ENCODE results near the gene MAN1C1. TPM values are rescaled to one million over a fixed set of nuclear protein-coding genes. Genes with fewer than 3 reads are reported as not detected.

Gene MAN1C1
- total RNA-seq, 4 donors from 2014 or later: 11.0 to 20.9 (median 15.9) TPM

DNA sequence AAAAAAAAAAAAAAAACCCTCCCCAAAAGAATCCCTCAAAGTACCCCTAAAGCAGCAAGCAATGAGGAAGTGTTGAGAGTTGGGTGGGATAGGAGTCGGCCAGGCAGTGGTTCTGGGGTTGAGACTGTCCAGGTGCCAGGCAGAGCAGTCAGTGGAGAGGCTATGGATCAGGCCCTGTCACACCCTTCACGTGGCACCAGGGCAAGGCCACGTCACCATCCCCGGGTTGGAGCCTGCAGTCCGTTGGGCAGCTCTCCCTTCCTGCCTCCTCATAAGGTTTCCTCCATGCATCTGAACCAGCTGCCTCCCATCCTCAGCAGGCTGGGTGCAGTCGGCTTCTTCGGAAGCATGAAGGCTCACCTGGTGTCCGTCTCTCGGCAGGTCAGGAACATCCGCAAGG, 146.9 kb downstream of the MAN1C1 start:
- TF ChIP-seq, protein P1, sequence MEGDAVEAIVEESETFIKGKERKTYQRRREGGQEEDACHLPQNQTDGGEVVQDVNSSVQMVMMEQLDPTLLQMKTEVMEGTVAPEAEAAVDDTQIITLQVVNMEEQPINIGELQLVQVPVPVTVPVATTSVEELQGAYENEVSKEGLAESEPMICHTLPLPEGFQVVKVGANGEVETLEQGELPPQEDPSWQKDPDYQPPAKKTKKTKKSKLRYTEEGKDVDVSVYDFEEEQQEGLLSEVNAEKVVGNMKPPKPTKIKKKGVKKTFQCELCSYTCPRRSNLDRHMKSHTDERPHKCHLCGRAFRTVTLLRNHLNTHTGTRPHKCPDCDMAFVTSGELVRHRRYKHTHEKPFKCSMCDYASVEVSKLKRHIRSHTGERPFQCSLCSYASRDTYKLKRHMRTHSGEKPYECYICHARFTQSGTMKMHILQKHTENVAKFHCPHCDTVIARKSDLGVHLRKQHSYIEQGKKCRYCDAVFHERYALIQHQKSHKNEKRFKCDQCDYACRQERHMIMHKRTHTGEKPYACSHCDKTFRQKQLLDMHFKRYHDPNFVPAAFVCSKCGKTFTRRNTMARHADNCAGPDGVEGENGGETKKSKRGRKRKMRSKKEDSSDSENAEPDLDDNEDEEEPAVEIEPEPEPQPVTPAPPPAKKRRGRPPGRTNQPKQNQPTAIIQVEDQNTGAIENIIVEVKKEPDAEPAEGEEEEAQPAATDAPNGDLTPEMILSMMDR (IDR thresholded peaks at IDR 0.05; ENCODE audit: low read depth): no peak

DNA sequence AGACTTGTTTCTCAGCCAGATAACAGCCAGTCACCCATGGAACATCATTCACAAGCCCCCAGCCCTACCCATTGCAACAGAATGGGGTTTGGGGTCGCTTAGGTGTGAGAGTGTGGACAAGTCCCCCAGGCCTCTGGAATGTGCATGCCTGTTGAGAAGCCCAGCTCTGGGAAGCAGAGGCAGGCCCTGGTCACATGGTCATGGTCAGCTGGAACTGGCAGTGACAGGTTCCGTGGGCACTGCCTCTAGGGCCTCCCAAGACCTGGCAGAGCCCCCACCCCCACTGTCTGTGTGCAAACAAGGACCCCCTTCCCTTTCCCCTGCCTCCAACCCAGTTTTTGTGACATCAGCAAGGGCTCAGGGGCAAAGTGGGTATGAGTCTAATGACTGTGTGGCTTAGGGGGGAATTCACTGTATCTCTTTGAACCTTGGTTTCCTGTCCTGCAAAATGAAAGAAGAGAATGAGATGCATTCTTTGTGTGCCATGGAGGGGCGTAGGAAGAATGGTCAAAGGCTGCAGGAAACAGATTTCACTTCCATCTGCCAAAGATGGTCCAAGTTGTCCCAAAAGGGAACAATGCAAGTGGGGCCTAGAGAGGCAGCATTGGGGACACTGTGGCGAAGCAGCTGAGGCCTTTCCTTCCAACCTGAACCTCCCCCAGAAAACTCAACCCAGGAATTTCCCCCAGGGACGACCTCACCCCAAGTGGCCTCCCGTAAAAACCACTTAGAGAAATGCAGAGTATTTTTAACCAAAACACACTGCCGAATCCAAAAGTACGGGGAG, 148.7 kb downstream of the MAN1C1 start:
- TF ChIP-seq, protein P1 (IDR thresholded peaks at IDR 0.05; ENCODE audit: low read depth): no peak

DNA sequence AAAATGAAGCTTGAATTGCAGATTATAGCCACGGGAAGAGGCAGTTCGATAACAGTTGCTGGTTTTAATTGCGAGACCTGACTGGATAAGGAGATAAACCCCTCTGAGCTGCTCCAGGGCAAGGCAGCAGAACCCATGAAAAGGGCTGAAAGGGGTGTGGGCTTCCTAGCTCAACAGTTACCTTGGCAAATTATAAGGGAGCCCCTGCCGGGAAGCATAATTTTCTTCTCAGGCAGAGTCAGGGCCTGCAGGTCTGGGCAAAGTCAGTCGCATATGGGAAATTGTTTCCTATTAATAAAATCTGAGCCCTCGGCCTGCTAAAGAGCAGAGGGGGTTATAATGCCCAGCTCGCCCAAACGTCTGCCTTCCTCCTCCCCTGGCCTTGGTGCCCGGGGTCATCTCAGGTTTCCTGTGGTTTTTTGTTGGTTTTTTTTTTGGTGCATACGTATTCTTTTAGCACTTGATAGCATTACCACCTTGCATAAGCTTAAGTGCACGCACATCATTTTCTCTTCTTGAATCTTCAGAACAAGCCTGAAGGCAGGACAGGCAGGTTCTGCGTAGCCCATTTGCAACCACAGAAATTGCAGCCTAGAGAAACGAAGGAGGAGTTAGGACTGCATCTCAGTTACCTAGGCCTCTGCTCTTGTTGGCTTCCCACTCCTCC, 149.5 kb downstream of the MAN1C1 start:
- TF ChIP-seq, protein P1 (IDR thresholded peaks at IDR 0.05; ENCODE audit: low read depth): no peak

DNA sequence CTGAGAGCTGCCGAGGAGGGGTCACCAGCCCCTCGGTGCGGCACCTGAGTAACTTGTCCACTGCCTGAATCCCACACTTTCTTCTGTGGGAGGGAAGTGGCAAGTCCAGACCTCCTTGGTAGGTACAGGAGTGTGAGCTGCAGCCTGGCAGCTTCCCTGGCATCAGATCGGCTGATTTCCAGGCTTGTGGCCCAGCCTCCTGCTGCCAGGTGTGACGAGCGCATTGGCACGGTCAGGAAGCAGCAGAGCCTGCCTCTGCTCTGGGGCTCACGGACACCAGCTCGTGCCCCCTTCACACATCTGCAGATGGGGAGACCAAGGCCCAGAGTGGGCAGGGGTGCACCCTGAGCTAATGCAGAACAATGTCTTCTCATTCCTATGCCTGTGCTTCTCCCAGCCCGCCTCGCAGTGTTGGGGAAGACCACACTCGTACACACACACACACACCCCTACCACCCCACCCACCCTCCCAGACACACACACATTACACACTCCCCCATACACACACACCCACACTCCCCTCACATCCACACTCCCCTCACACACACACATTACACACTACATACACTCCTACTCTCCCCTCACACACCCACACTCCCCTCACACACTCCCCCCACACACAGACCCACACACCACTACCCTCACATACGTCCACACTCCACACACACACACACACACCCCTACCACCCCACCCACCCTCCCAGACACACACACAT, 150.3 kb downstream of the MAN1C1 start:
- TF ChIP-seq, protein P1 (IDR thresholded peaks at IDR 0.05; ENCODE audit: low read depth): no peak

DNA sequence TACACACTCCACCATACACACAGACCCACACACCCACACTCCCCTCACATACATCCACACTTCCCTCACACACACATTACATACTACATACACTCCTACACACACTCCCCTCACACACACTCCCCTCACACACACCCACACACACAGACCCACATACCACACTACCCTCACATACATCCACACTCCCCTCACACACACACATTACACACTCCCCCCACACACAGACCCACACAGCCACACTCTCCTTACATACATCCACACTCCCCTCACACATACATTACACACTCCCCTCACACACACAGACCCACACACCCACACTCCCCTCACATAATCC, 150.8 kb downstream of the MAN1C1 start:
- TF ChIP-seq, protein P1 (IDR thresholded peaks at IDR 0.05; ENCODE audit: low read depth): no peak

DNA sequence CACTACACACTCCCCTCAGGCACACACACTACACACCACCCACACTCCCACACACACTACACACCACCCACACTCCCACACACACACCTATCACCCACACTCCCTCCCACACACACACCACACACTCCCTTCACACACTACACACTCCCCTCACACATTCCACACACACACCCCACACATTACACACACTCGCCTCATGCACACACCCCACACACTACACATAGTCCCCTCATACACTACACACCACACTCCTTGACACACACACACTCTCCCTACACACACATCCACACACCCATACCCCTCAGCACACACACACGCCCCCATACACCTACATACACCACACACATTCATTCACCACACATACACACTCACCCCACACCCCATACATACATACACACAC, 152.4 kb downstream of the MAN1C1 start:
- TF ChIP-seq, protein P1 (IDR thresholded peaks at IDR 0.05; ENCODE audit: low read depth): no peak

All from subcutaneous adipose tissue (tissue), 4 donors.